HEK293 (cell line): ENCODE measurements around the gene TCOF1.

Source experiments
- CTCF ChIA-PET: fragments of 350-600 bp; formaldehyde crosslinking; extraction: SDS; loops from one replicate; lab custom pipeline; 2021; ENCODE audit warnings: antibody characterized with exemption; lab: Yijun Ruan, JAX
- POLR2A ChIA-PET: fragments of 300-600 bp; formaldehyde crosslinking; extraction: SDS; loops from one replicate; lab custom pipeline; 2020; ENCODE audit warnings: antibody characterized with exemption, inconsistent platforms; lab: Yijun Ruan, JAX
- H3K27ac ChIP-seq: fragments of 200-500 bp; sonication (Bioruptor generic); 2 replicates; pipeline ENCODE4 v1.5.1; 2014; ENCODE audit warnings: low read depth, low read length, control low read depth, inconsistent platforms; ENCODE audit errors: extremely low read depth
- H3K36me3 ChIP-seq, 2 experiments: fragments of 200-500 bp in 1 of 2; sonication (Bioruptor generic) in 1 of 2; 1 replicate in 1 of 2; 2 replicates in 1 of 2; pipeline ENCODE4 v1.5.1; 2014 to 2017; ENCODE audit warnings: inconsistent platforms in 2 of 2, low read length in 2 of 2; ENCODE audit not compliant: control insufficient read depth in 2 of 2, insufficient read depth in 1 of 2
- H3K4me1 ChIP-seq: fragments of 200-500 bp; sonication (Bioruptor generic); 2 replicates; pipeline ENCODE4 v1.5.1; 2014; ENCODE audit warnings: mild to moderate bottlenecking, low read length, inconsistent platforms; ENCODE audit not compliant: control insufficient read depth, insufficient read depth
- H3K4me3 ChIP-seq: 2 replicates; pipeline ENCODE4 v1.5.1; 2011; ENCODE audit warnings: low read depth, mild to moderate bottlenecking, control low read depth, low read length, moderate library complexity
- H3K9me3 ChIP-seq: fragments of 200-500 bp; sonication (Bioruptor generic); 2 replicates; pipeline ENCODE4 v1.5.1; 2014; ENCODE audit warnings: low read depth, low read length, inconsistent platforms; ENCODE audit not compliant: control insufficient read depth, insufficient read depth
- EGR2 ChIP-seq: fragments of 450-650 bp; formaldehyde crosslinking; IDR thresholded peaks from 2 replicates; pipeline ENCODE4 v1.5.1; 2016; ENCODE audit warnings: low read depth, missing biosample characterization, missing genetic modification characterization
- KLF16 ChIP-seq: fragments of 450-650 bp; formaldehyde crosslinking; IDR thresholded peaks from 2 replicates; pipeline ENCODE4 v1.5.1; 2017; ENCODE audit warnings: missing biosample characterization, missing genetic modification characterization
- PBX3 ChIP-seq: sonication (generic); formaldehyde crosslinking; IDR thresholded peaks from 2 replicates; pipeline ENCODE4 v1.8.1; 2022; ENCODE audit warnings: mild to moderate bottlenecking, moderate library complexity, missing genetic modification reagents
- PRDM2 ChIP-seq: fragments of 450-650 bp; formaldehyde crosslinking; IDR thresholded peaks from 2 replicates; pipeline ENCODE4 v1.5.1; 2016; ENCODE audit warnings: missing biosample characterization, missing genetic modification characterization, borderline replicate concordance
- ZBTB1 ChIP-seq: fragments of 450-650 bp; formaldehyde crosslinking; IDR thresholded peaks from 2 replicates; pipeline ENCODE4 v1.5.1; 2016; ENCODE audit warnings: missing biosample characterization, missing genetic modification characterization
- ZNF146 ChIP-seq: fragments of 450-650 bp; formaldehyde crosslinking; IDR thresholded peaks from 2 replicates; pipeline ENCODE4 v1.5.1; 2016; ENCODE audit warnings: missing biosample characterization, missing genetic modification characterization
- ZNF2 ChIP-seq: fragments of 450-650 bp; formaldehyde crosslinking; IDR thresholded peaks from 2 replicates; pipeline ENCODE4 v1.5.1; 2016; ENCODE audit warnings: missing biosample characterization, missing genetic modification characterization
- ZNF324 ChIP-seq: fragments of 450-650 bp; formaldehyde crosslinking; IDR thresholded peaks from 2 replicates; pipeline ENCODE4 v1.5.1; 2016; ENCODE audit warnings: missing biosample characterization, missing genetic modification characterization
- ZNF449 ChIP-seq: fragments of 450-650 bp; formaldehyde crosslinking; IDR thresholded peaks from 2 replicates; pipeline ENCODE4 v1.5.1; 2017; ENCODE audit warnings: missing biosample characterization, mild to moderate bottlenecking, missing genetic modification characterization, moderate library complexity
- ZNF48 ChIP-seq: fragments of 450-650 bp; formaldehyde crosslinking; IDR thresholded peaks from 2 replicates; pipeline ENCODE4 v1.5.1; 2016; ENCODE audit warnings: missing biosample characterization, missing genetic modification characterization
- ZNF501 ChIP-seq: fragments of 450-650 bp; formaldehyde crosslinking; IDR thresholded peaks from 2 replicates; pipeline ENCODE4 v1.5.1; 2016; ENCODE audit warnings: missing biosample characterization, missing genetic modification characterization
- ZNF513 ChIP-seq: fragments of 450-650 bp; IDR thresholded peaks from 2 replicates; pipeline ENCODE4 v1.5.1; 2018; ENCODE audit warnings: missing biosample characterization, missing genetic modification characterization

TCOF1 gene

GRCh38 chr5:150313501-150313900 lies 44.0 kb upstream of the TCOF1 start (continued):
- no peak for TF ChIP-seq PRDM2 (tag by site-specific recombination)

- no peak for TF ChIP-seq ZBTB1 (tag by site-specific recombination)
- peak; percentile 84 for TF ChIP-seq ZNF449 (tag by site-specific recombination)
- TF ChIP-seq PBX3 (CRISPR knock-in tag): no peak
- TF ChIP-seq KLF16: no peak
- TF ChIP-seq EGR2: peak; percentile 59
- TF ChIP-seq ZNF513 (tag by site-specific recombination): peak; percentile 60
- TF ChIP-seq, all 188 proteins: peak for 3
- POLR2A ChIA-PET: no interaction called here
Observed at GRCh38 chr5:150313921-150314716, 43.4 kb upstream of the TCOF1 start.

GRCh38 chr5:150315245-150315644 lies 42.3 kb upstream of the TCOF1 start:
- Histone ChIP-seq H3K9me3 (no peaks in the 10 kb centered on the region), H3K27ac (no peak overlapping the region), H3K4me3 (no peak overlapping the region), H3K36me3 (no peaks in the 10 kb centered on the region), H3K4me1 (peaks cover 6% of the 10 kb centered on the region)
- no peak for TF ChIP-seq ZNF501
- peak; percentile 61 for TF ChIP-seq ZNF146
- TF ChIP-seq ZNF48 (tag by site-specific recombination): no peak
- no peak for TF ChIP-seq ZNF324
- TF ChIP-seq ZNF2: no peak
- ChIA-PET POLR2A (no interaction called here), CTCF (interaction anchor here (0.7 kb wide), 1 partner anchor 330 kb away, joined by 4 read pairs; no protein-coding TSS in a partner anchor)

More at GRCh38 chr5:150313921-150314716, 43.4 kb upstream of the TCOF1 start:
- no peak overlapping the region for H3K4me3 ChIP-seq
- H3K9me3 ChIP-seq: no peaks in the 10 kb centered on the region
- CTCF ChIA-PET: interaction anchor here (0.6 kb wide), 1 partner anchor 89 kb away, joined by 3 read pairs; no protein-coding TSS in a partner anchor
- no peaks in the 10 kb centered on the region for H3K36me3 ChIP-seq
- peaks cover 5% of the 10 kb centered on the region for H3K4me1 ChIP-seq
- no peak overlapping the region for H3K27ac ChIP-seq
